Fibroblast of skin of right biceps (primary cell): Measurements from ENCODE around the gene PLEK.
"Not testable (repeated sequence)": the region's sequence is repeated elsewhere in the genome, so short reads cannot be mapped to it uniquely, and the experiment has no call there.

Experiments
- DNase-seq: peaks from one replicate; pipeline ENCODE4 v3.0.0-alpha.2; 2013

The PLEK gene

GRCh38 chr2:68356599-68357239 lies 8.4 kb upstream of the PLEK start:
- DNase-seq, result no peak

GRCh38 chr2:68357605-68358337 lies 7.3 kb upstream of the PLEK start:
- peak; percentile 28 for DNase-seq

GRCh38 chr2:68359889-68360288 lies 5.2 kb upstream of the PLEK start:
- no peak for DNase-seq

- peak; percentile 52 for DNase-seq
Observed at GRCh38 chr2:68362069-68362468, 3.0 kb upstream of the PLEK start.

GRCh38 chr2:68362749-68363148 lies 2.3 kb upstream of the PLEK start:
- no peak for DNase-seq

GRCh38 chr2:68363721-68364120 lies 1.4 kb upstream of the PLEK start:
- no peak for DNase-seq

GRCh38 chr2:68366083-68366560 lies 1.0 kb downstream of the PLEK start:
- DNase-seq, result no peak

- DNase-seq, result no peak
Observed at GRCh38 chr2:68367953-68368653, 3.0 kb downstream of the PLEK start.

GRCh38 chr2:68368654-68369336 lies 3.7 kb downstream of the PLEK start:
- peak; percentile 58 for DNase-seq

- DNase-seq, result no peak
Observed at GRCh38 chr2:68369337-68369734, 4.3 kb downstream of the PLEK start.

- DNase-seq, result no peak
Observed at GRCh38 chr2:68371138-68371537, 6.1 kb downstream of the PLEK start.

- DNase-seq, result no peak
Observed at GRCh38 chr2:68371581-68371980, 6.5 kb downstream of the PLEK start.

GRCh38 chr2:68372485-68372884 lies 7.4 kb downstream of the PLEK start:
- DNase-seq, result no peak

- DNase-seq, result no peak
Observed at GRCh38 chr2:68374184-68374583, 9.1 kb downstream of the PLEK start.

- DNase-seq, result no peak
Observed at GRCh38 chr2:68375582-68375981, 10.5 kb downstream of the PLEK start.

- no peak for DNase-seq
Observed at GRCh38 chr2:68377137-68377780, 12.2 kb downstream of the PLEK start.

- DNase-seq, result not testable (repeated sequence)
Observed at GRCh38 chr2:68378779-68379178, 13.7 kb downstream of the PLEK start.

GRCh38 chr2:68379184-68379708 lies 14.2 kb downstream of the PLEK start:
- no peak for DNase-seq

- no peak for DNase-seq
Observed at GRCh38 chr2:68383778-68384177, 18.7 kb downstream of the PLEK start.

- DNase-seq, result no peak
Observed at GRCh38 chr2:68384485-68385107, 19.5 kb downstream of the PLEK start.

GRCh38 chr2:68385220-68385906 lies 20.3 kb downstream of the PLEK start:
- DNase-seq, result no peak
